ENCODE data around the gene CFAP58. TPM values are rescaled to one million over a fixed set of nuclear protein-coding genes. Genes with fewer than 3 reads are reported as not detected.

The CFAP58 gene
- total RNA-seq, 1 experiment from 2014 or later = 0.31 TPM

DNA sequence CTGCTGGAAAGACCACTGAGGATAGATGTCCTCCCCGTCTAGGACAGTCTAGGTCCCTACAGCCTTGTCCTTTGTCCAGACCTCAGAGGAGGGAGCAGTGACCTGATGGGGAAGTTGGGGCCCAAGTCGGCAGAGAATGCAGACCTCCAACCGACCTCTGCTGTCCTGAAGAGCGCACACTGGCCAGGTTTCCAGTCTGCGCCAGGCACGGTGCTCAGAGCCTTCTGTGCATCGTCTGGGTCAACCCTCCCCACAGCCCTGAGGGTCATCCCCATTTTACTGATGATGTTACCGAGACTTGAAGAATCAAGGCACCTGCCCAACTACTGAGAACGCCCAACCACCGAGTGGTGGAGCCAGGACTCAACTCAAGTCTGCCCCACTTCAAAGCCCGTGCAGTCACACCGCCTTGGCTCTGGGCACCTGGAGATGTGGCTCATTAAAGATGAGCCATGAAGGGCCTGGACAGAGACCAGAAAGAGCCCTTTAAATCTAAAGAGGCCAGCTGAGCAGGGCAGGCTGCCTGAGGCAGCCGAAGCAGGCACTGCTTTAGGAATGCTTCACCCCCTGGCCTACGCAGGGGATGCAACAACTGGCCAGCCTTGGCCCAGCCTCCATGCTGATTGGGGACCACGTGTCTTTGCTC lies 19.8 kb upstream of the CFAP58 start:
- POLR2A ChIA-PET (ENCODE audit: unreplicated experiment) = no interaction called here
- no peaks in the 10 kb centered on the region for H3K36me3 ChIP-seq (ENCODE audit: low read depth)
- intact Hi-C loops (cut with micrococcal nuclease; ENCODE audit: unreplicated experiment) = loop anchor here (10.0 kb wide), 1 partner anchor 439 kb away; no protein-coding TSS in a partner anchor
- H3K79me2 ChIP-seq (ENCODE audit: low read depth) = peaks cover 81% of the 10 kb centered on the region
- H3K4me2 ChIP-seq = peak overlapping the region; percentile 92
- no peaks in the 10 kb centered on the region for H4K20me1 ChIP-seq (ENCODE audit: insufficient read depth)
- H2AFZ ChIP-seq = no peak overlapping the region
- H3F3A ChIP-seq (ENCODE audit: insufficient read depth, low read depth) = peaks cover 60% of the 10 kb centered on the region
- no peaks in the 10 kb centered on the region for H3K9me2 ChIP-seq (ENCODE audit: insufficient read depth)
- H3K9me3 ChIP-seq (ENCODE audit: insufficient read depth, low read depth) = no peaks in the 10 kb centered on the region
- no peak for DNase-seq
- CTCF ChIA-PET = interaction anchor here (0.6 kb wide), 1 partner anchor 27 kb away, joined by 4 read pairs; no protein-coding TSS in a partner anchor
- peaks cover 77% of the 10 kb centered on the region for H3K4me1 ChIP-seq (replicated peaks; ENCODE audit: insufficient read depth)
- H3K27me3 ChIP-seq (ENCODE audit: insufficient read depth, low read depth) = no peaks in the 10 kb centered on the region
- no TSS peak for BruUV-seq (replicated peaks)
- peak overlapping the region; percentile 94; the same call in 1 of the 2 replicates for H3K27ac ChIP-seq
- TF ChIP-seq EZH2 (IDR thresholded peaks at IDR 0.05; ENCODE audit: low read depth) = no peak
- TF ChIP-seq, protein P1, sequence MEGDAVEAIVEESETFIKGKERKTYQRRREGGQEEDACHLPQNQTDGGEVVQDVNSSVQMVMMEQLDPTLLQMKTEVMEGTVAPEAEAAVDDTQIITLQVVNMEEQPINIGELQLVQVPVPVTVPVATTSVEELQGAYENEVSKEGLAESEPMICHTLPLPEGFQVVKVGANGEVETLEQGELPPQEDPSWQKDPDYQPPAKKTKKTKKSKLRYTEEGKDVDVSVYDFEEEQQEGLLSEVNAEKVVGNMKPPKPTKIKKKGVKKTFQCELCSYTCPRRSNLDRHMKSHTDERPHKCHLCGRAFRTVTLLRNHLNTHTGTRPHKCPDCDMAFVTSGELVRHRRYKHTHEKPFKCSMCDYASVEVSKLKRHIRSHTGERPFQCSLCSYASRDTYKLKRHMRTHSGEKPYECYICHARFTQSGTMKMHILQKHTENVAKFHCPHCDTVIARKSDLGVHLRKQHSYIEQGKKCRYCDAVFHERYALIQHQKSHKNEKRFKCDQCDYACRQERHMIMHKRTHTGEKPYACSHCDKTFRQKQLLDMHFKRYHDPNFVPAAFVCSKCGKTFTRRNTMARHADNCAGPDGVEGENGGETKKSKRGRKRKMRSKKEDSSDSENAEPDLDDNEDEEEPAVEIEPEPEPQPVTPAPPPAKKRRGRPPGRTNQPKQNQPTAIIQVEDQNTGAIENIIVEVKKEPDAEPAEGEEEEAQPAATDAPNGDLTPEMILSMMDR (conservative IDR thresholded peaks at IDR 0.05) = no peak
- no peak overlapping the region for H3K4me3 ChIP-seq

DNA sequence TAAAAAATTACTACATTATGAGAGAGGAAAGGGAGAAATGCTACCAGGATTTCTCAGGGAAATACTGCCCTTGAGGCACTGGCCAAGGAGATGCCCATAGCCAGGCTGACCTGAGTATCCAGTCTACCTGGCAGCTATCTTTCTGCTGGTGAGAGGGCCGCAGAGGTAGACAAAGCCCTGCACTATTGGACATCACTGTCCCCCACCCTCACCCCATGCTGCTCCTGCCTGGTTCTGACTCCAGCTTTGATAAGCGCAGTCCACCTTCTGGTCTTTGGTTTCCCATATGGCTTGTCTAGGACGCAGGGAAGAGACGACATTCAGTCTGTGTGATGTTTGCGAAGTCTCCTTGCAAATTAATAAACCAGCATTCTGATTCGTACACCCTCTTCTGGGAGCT lies 19.1 kb upstream of the CFAP58 start:
- Histone ChIP-seq H3K79me2 (ENCODE audit: low read depth) (peaks cover 79% of the 10 kb centered on the region), H3K27ac (peak overlapping the region; percentile 94), H4K20me1 (ENCODE audit: insufficient read depth) (no peaks in the 10 kb centered on the region), H3K9me3 (ENCODE audit: insufficient read depth, low read depth) (no peaks in the 10 kb centered on the region), H3F3A (ENCODE audit: insufficient read depth, low read depth) (peaks cover 60% of the 10 kb centered on the region), H3K27me3 (ENCODE audit: insufficient read depth, low read depth) (no peaks in the 10 kb centered on the region), H3K9me2 (ENCODE audit: insufficient read depth) (no peaks in the 10 kb centered on the region), H2AFZ (no peak overlapping the region), H3K4me1 (replicated peaks; ENCODE audit: insufficient read depth) (peaks cover 77% of the 10 kb centered on the region), H3K4me2 (peak overlapping the region; percentile 92), H3K4me3 (peak overlapping the region; percentile 92; the same call in 1 of the 2 replicates), H3K36me3 (ENCODE audit: low read depth) (no peaks in the 10 kb centered on the region)
- no TSS peak for BruUV-seq (replicated peaks)
- intact Hi-C loops (cut with micrococcal nuclease; ENCODE audit: unreplicated experiment) = loop anchor here (10.0 kb wide), 1 partner anchor 440 kb away; no protein-coding TSS in a partner anchor
- TF ChIP-seq EZH2 (IDR thresholded peaks at IDR 0.05; ENCODE audit: low read depth) = no peak
- TF ChIP-seq, protein P1 (conservative IDR thresholded peaks at IDR 0.05) = no peak
- DNase-seq = no peak
- ChIA-PET POLR2A (ENCODE audit: unreplicated experiment) (no interaction called here), CTCF (interaction anchor here (0.6 kb wide), 1 partner anchor 28 kb away, joined by 4 read pairs; no protein-coding TSS in a partner anchor)

DNA sequence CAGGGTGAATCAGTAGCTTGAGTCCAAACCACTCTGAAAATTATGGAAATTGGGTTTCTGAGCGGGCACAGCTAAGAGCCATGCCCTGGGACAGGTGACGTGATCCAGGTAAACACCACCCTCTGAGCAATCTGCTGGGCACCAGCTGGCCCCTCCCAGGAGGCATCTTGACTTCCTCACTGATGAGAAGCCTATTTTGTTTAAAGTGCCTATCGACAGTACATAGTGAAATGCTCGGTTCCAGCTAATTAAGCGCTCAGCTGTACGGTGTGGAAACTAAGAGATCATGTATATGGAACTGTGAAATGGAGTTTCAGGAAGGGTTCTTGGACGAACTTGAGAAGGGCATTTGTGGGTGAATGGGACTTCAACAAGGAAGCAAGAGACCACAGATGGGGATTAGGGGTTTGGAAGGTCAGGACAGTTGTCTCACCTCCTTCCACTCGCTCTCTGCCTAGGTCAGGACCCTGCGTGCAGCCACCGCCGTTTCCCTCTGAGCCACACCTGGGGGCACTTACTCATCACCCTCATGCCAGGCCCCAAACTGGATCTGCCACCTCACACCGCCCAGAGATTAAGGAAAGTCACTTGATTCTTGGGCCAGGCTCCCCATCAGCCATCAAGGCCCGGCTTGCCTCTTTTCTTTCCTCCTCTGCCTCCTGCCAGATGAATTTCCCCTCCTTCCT lies 18.5 kb upstream of the CFAP58 start:
- peak overlapping the region; percentile 94 for H3K27ac ChIP-seq
- H3K9me2 ChIP-seq (ENCODE audit: insufficient read depth) = no peaks in the 10 kb centered on the region
- H2AFZ ChIP-seq = no peak overlapping the region
- H4K20me1 ChIP-seq (ENCODE audit: insufficient read depth) = no peaks in the 10 kb centered on the region; the same call in 1 of the 2 replicates
- peak; percentile 65 to 85 for DNase-seq
- TF ChIP-seq, protein P1 (conservative IDR thresholded peaks at IDR 0.05) = no peak
- TF ChIP-seq EZH2 (IDR thresholded peaks at IDR 0.05; ENCODE audit: low read depth) = no peak
- intact Hi-C loops (cut with micrococcal nuclease; ENCODE audit: unreplicated experiment) = loop anchor here (10.0 kb wide), 1 partner anchor 440 kb away; no protein-coding TSS in a partner anchor
- H3K27me3 ChIP-seq (ENCODE audit: insufficient read depth, low read depth) = no peaks in the 10 kb centered on the region
- no TSS peak for BruUV-seq (replicated peaks)
- H3K4me3 ChIP-seq = peak overlapping the region; percentile 92
- peak overlapping the region; percentile 92 for H3K4me2 ChIP-seq
- peaks cover 73% of the 10 kb centered on the region for H3K79me2 ChIP-seq (ENCODE audit: low read depth)
- H3K4me1 ChIP-seq (replicated peaks; ENCODE audit: insufficient read depth) = peaks cover 76% of the 10 kb centered on the region
- H3K36me3 ChIP-seq (ENCODE audit: low read depth) = no peaks in the 10 kb centered on the region
- peaks cover 59% of the 10 kb centered on the region for H3F3A ChIP-seq (ENCODE audit: insufficient read depth, low read depth)
- ChIA-PET POLR2A (ENCODE audit: unreplicated experiment) (interaction anchor here (0.6 kb wide), 1 partner anchor 66 kb away, joined by 4 read pairs; the partner anchor contains the start of gene GSTO2), CTCF (no interaction called here)
- H3K9me3 ChIP-seq (ENCODE audit: insufficient read depth, low read depth) = no peaks in the 10 kb centered on the region

All from PC-9 (cell line).